GM21381 (cell line): ENCODE measurements around the gene HOTAIR.

ENCODE experiments used
- ATAC-seq: cut with Tn5 transposase; IDR thresholded peaks from one replicate; pipeline ENCODE4 v1.9.1; 2021; ENCODE audit warnings: mild to moderate bottlenecking, moderate library complexity; ENCODE audit not compliant: unreplicated experiment

The HOTAIR gene

DNA sequence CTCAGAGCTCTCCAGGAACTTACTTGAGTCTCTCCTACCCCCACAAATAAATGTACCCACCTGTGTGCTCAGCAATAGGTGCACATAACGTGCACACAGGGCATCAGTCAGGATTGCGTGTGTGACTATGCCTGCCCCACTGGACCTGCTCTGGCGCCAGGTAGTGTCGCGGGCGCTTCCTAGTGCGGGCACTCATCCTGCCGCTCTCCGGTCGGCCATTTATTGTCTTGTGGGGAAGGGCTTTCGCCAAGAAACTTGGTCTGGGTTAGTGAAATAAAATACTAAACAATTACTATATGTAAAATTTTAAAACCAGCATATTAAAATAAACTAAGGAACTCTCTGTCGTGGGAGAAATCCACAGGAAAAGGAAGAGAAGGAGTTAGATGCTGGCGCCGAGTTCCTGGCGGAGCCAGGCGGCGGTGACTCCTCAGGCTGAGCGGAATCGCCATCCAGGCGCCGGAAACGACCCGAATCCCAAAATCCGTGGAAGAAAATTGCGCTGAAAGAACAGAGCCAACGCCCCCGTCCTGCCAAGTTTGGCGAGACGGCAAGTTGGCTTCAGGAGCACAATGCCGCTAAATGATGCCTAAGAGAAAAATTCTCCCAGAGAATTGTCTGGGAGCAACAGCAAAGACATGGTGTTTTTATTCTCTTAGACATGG, 44.0 kb downstream of the HOTAIR start:
- ATAC-seq = no peak

DNA sequence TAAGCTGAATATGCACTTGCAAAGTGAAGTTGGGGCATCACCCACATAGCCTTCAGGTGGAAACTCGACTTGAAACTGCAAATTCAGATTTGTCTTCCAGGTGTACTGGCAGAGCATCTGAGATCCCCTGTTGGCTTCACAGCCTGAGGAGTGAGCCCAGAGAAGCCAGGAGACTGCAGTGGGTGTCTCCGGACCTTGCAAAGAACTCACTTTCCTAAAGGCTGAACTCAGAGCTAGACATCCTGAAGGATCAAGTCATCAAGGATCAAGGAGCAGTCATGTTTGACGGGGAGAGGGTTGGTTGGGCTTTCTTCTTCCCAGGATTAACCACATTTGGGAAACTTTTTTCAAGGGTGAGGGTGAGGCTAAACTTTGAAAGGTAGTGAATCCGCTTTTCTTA, 45.2 kb downstream of the HOTAIR start:
- no peak for ATAC-seq

GRCh38 chr12:53928054-53928835, 46.5 kb downstream of the HOTAIR start:
- no peak for ATAC-seq

- ATAC-seq = no peak
Measured at GRCh38 chr12:53927220-53928029, 47.3 kb downstream of the HOTAIR start.

DNA sequence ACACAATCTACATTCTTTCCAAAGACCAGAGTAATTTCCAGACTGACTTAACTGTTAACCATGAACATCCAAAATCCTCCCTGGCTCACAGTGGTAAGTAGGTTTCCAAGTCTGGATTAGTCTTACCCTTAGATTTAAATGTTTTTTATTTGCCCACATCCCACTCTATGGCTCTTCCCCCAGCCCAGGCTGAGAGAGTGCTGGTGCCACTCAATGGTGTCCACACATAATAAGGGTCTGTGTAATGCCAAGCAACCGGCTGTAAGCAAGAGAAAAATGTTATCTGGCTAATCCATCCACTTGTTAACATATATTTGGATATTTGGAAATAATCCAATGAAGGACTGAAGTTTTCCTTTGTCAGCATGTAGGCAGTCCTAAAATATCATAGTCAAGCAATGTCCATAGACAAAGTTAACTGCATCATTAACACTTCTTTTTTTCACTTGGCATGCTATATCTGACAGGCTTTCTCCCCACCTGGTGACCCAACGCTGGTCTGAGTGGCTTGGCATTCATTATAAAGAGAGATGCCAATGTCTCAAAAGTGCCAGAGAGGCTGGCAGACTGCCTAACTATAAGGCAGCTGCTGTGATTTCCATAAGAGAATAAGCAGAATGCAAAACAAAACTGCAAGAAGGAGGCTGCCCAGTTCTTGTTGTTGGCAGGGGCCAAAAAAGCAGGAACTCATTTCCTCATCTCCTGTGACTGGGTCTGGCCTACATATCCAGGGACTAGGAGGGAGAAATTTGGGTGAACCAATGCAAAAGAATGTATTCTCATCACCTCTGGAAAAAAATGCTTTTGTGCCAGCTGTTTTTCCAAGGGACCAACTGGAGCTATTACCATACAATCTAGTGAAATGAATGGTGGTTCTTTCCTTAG, 50.0 kb downstream of the HOTAIR start:
- no peak for ATAC-seq

- no peak for ATAC-seq
Measured at GRCh38 chr12:53916788-53917655, 57.7 kb downstream of the HOTAIR start.
